ENCODE data around the gene NPAP1.

Gene NPAP1

GRCh38 chr15:24645627-24646026, 29.9 kb upstream of the NPAP1 start:
- no peak overlapping the region for H3K9ac ChIP-seq (ENCODE audit: low read depth, low read length, poor library complexity, severe bottlenecking)
- H3K27me3 ChIP-seq (ENCODE audit: insufficient read depth, low read length, poor library complexity, severe bottlenecking): no peaks in the 10 kb centered on the region
- H3K4me2 ChIP-seq (ENCODE audit: low read depth, low read length, poor library complexity, severe bottlenecking): no peak overlapping the region
- H4K20me1 ChIP-seq (ENCODE audit: insufficient read depth, low read length, poor library complexity, severe bottlenecking): no peaks in the 10 kb centered on the region
- H3F3A ChIP-seq (ENCODE audit: low read depth): no peaks in the 10 kb centered on the region
- H3K4me1 ChIP-seq (ENCODE audit: insufficient read depth, low read length, poor library complexity, severe bottlenecking): no peaks in the 10 kb centered on the region
- no peaks in the 10 kb centered on the region for H3K36me3 ChIP-seq (ENCODE audit: insufficient read depth, low read length)
- H3K4me3 ChIP-seq (ENCODE audit: low read length, poor library complexity, severe bottlenecking): no peak overlapping the region
- H3K9me2 ChIP-seq (replicated peaks; ENCODE audit: low read depth, low read length): no peaks in the 10 kb centered on the region
- TF ChIP-seq EZH2phosphoT487 (IDR thresholded peaks at IDR 0.05; ENCODE audit: borderline replicate concordance) (no peak), CTCF (conservative IDR thresholded peaks at IDR 0.05; ENCODE audit: low read length) (no peak)
- H3K9me3 ChIP-seq (ENCODE audit: insufficient read depth, low read depth, low read length): no peaks in the 10 kb centered on the region
- no peak overlapping the region for H2AFZ ChIP-seq (ENCODE audit: low read length)
- no peaks in the 10 kb centered on the region for H3K79me2 ChIP-seq (ENCODE audit: insufficient read depth, low read length)

GRCh38 chr15:24659622-24660021, 16.0 kb upstream of the NPAP1 start:
- no peaks in the 10 kb centered on the region for H4K20me1 ChIP-seq (ENCODE audit: insufficient read depth, low read length, poor library complexity, severe bottlenecking)
- H3K36me3 ChIP-seq (ENCODE audit: insufficient read depth, low read length): no peaks in the 10 kb centered on the region
- H3K27me3 ChIP-seq (ENCODE audit: insufficient read depth, low read length, poor library complexity, severe bottlenecking): no peaks in the 10 kb centered on the region
- peaks cover 7% of the 10 kb centered on the region for H3K4me1 ChIP-seq (ENCODE audit: insufficient read depth, low read length, poor library complexity, severe bottlenecking)
- H3K79me2 ChIP-seq (ENCODE audit: insufficient read depth, low read length): no peaks in the 10 kb centered on the region
- TF ChIP-seq EZH2phosphoT487 (IDR thresholded peaks at IDR 0.05; ENCODE audit: borderline replicate concordance): no peak
- TF ChIP-seq CTCF (conservative IDR thresholded peaks at IDR 0.05; ENCODE audit: low read length): no peak
- H3K4me3 ChIP-seq (ENCODE audit: low read length, poor library complexity, severe bottlenecking): no peak overlapping the region
- no peak overlapping the region for H3K9ac ChIP-seq (ENCODE audit: low read depth, low read length, poor library complexity, severe bottlenecking)
- H3K9me2 ChIP-seq (replicated peaks; ENCODE audit: low read depth, low read length): no peaks in the 10 kb centered on the region
- H3F3A ChIP-seq (ENCODE audit: low read depth): no peaks in the 10 kb centered on the region
- H3K4me2 ChIP-seq (ENCODE audit: low read depth, low read length, poor library complexity, severe bottlenecking): no peak overlapping the region
- H3K9me3 ChIP-seq (ENCODE audit: insufficient read depth, low read depth, low read length): no peaks in the 10 kb centered on the region
- H2AFZ ChIP-seq (ENCODE audit: low read length): no peak overlapping the region

- no peaks in the 10 kb centered on the region for H3K79me2 ChIP-seq (ENCODE audit: insufficient read depth, low read length)
- peaks cover 7% of the 10 kb centered on the region for H3K4me1 ChIP-seq (ENCODE audit: insufficient read depth, low read length, poor library complexity, severe bottlenecking)
- no peak overlapping the region for H3K4me3 ChIP-seq (ENCODE audit: low read length, poor library complexity, severe bottlenecking)
- TF ChIP-seq CTCF (conservative IDR thresholded peaks at IDR 0.05; ENCODE audit: low read length): no peak
- TF ChIP-seq EZH2phosphoT487 (IDR thresholded peaks at IDR 0.05; ENCODE audit: borderline replicate concordance): no peak
- peak overlapping the region; percentile 52; the same call in 1 of the 2 replicates for H2AFZ ChIP-seq (ENCODE audit: low read length)
- no peaks in the 10 kb centered on the region for H3F3A ChIP-seq (ENCODE audit: low read depth)
- no peaks in the 10 kb centered on the region for H3K9me2 ChIP-seq (replicated peaks; ENCODE audit: low read depth, low read length)
- no peaks in the 10 kb centered on the region for H3K9me3 ChIP-seq (ENCODE audit: insufficient read depth, low read depth, low read length)
- no peak overlapping the region for H3K9ac ChIP-seq (ENCODE audit: low read depth, low read length, poor library complexity, severe bottlenecking)
- no peaks in the 10 kb centered on the region for H4K20me1 ChIP-seq (ENCODE audit: insufficient read depth, low read length, poor library complexity, severe bottlenecking)
- H3K27me3 ChIP-seq (ENCODE audit: insufficient read depth, low read length, poor library complexity, severe bottlenecking): no peaks in the 10 kb centered on the region
- no peak overlapping the region for H3K4me2 ChIP-seq (ENCODE audit: low read depth, low read length, poor library complexity, severe bottlenecking)
- no peaks in the 10 kb centered on the region for H3K36me3 ChIP-seq (ENCODE audit: insufficient read depth, low read length)
Measured at GRCh38 chr15:24662991-24663390, 12.6 kb upstream of the NPAP1 start.

Measured in Loucy (cell line).